Brain microvascular endothelial cell (primary cell): ENCODE results near the gene MTCL1.

Experiments
- DNase-seq: peaks from one replicate; pipeline ENCODE4 v3.0.0-alpha.2; 2020
- H3K27ac ChIP-seq: fragments of 250-450 bp; sonication (Bioruptor Pico); 2 replicates; pipeline ENCODE4 v1.5.1; 2020; ENCODE audit warnings: mild to moderate bottlenecking, moderate library complexity
- H3K27me3 ChIP-seq: fragments of 250-450 bp; sonication (Bioruptor Pico); replicated peaks from 2 replicates; pipeline ENCODE4 v1.5.1; 2020; ENCODE audit warnings: mild to moderate bottlenecking
- H3K36me3 ChIP-seq: fragments of 250-450 bp; sonication (Bioruptor Pico); replicated peaks from 2 replicates; pipeline ENCODE4 v1.5.1; 2020; ENCODE audit warnings: mild to moderate bottlenecking
- H3K4me3 ChIP-seq: 2 replicates; pipeline ENCODE4 v1.5.1; 2011; ENCODE audit warnings: low read depth, mild to moderate bottlenecking, control low read depth, low read length, moderate library complexity
- in situ Hi-C: cut with HindIII; loops from 2 replicates; pipeline ENCODE4 v1.10.0; 2017; ENCODE audit warnings: low sequenced_read_pairs, low pct_ligation_motif_present
- TF ChIP-seq, protein P1 (sequence below): IDR thresholded peaks from 2 replicates; pipeline ENCODE4 v1.5.1; 2011; ENCODE audit warnings: low read depth, mild to moderate bottlenecking, moderate library complexity, low read length, control low read depth, inconsistent platforms; ENCODE audit errors: missing control alignments

The MTCL1 gene

DNA sequence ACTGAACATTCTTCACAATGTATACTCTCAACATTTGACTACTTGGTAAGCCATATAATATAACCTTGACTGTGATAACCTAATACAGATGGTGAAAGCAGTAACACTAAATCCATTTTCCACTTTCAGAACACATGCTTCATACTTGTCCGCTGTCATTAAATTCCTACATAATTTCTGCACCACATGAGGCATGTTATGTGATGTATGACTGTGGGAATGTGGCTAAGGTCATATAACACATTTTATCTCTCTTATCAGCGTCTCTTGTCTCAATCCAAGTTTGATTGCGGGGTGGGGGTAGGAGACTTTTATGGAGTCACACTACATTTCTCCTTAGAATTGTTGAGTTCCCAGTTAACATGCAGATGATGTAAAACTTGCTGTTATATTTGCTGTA, 110.9 kb downstream of the MTCL1 start:
- H3K27ac ChIP-seq = no peak overlapping the region
- no peaks in the 10 kb centered on the region for H3K27me3 ChIP-seq
- H3K4me3 ChIP-seq = no peak overlapping the region
- TF ChIP-seq, protein P1, sequence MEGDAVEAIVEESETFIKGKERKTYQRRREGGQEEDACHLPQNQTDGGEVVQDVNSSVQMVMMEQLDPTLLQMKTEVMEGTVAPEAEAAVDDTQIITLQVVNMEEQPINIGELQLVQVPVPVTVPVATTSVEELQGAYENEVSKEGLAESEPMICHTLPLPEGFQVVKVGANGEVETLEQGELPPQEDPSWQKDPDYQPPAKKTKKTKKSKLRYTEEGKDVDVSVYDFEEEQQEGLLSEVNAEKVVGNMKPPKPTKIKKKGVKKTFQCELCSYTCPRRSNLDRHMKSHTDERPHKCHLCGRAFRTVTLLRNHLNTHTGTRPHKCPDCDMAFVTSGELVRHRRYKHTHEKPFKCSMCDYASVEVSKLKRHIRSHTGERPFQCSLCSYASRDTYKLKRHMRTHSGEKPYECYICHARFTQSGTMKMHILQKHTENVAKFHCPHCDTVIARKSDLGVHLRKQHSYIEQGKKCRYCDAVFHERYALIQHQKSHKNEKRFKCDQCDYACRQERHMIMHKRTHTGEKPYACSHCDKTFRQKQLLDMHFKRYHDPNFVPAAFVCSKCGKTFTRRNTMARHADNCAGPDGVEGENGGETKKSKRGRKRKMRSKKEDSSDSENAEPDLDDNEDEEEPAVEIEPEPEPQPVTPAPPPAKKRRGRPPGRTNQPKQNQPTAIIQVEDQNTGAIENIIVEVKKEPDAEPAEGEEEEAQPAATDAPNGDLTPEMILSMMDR = no peak
- in situ Hi-C loops = no loop called here
- peak; percentile 23 for DNase-seq
- peaks cover 55% of the 10 kb centered on the region for H3K36me3 ChIP-seq

DNA sequence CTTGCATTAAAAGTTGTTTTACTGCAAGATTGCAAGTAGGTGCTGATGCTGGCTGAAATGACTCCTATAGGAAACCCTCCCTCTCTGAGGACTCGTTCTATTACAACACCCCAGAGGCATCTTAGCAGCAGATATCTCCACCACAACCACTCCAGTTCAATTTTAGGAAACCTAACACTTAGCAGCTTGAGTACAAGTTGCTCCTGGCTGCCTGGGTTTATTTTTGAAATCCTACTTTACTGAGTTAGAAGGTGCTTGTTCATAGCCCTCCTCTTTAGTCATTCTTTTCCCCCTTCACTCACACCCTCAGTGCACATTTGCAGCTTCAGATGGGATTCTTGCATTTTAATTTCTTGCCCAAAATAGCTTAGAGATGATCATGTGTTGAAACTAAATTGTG, 111.5 kb downstream of the MTCL1 start:
- Histone ChIP-seq H3K27ac (no peak overlapping the region), H3K27me3 (no peaks in the 10 kb centered on the region), H3K36me3 (peaks cover 55% of the 10 kb centered on the region), H3K4me3 (no peak overlapping the region)
- TF ChIP-seq, protein P1 = no peak
- in situ Hi-C loops = no loop called here
- peak; percentile 73 for DNase-seq

GRCh38 chr18:8818982-8819381, 113.6 kb downstream of the MTCL1 start:
- no peak for DNase-seq
- TF ChIP-seq, protein P1 = no peak
- H3K4me3 ChIP-seq = no peak overlapping the region
- no peak overlapping the region for H3K27ac ChIP-seq
- in situ Hi-C loops = no loop called here
- H3K27me3 ChIP-seq = no peaks in the 10 kb centered on the region
- peaks cover 65% of the 10 kb centered on the region for H3K36me3 ChIP-seq

DNA sequence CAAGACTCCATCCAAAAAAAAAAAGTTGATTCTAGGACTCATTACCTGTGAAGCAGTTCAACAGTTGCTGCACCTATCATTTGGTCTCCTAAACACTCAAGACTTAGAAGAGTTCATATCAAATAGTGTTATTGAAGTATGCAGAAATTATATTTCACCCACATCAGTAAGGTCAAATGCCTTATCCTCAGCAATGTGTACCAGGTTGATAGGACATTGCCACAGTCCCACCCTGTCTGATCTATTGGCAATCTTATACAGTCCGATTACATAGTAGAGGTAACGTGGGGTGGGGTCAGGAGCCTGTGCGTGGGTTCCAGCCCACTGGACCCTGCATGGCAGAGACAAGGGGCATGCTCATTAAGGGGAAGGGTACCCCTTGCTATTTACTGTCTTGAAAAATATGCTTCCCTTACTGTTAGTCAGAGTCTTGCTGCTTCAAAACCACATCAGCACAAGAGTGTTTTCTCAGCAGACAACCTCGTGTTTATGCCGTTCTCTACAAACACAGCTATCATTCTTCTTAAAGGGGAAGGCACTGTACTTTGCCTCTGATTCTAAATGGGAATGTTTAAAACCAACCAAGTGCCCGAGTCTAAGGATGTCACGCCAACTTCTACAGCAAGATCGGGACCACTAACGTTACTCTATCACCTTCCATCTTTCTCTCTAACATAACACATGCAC, 115.2 kb downstream of the MTCL1 start:
- TF ChIP-seq, protein P1 = no peak
- in situ Hi-C loops = no loop called here

GRCh38 chr18:8821083-8821465, 115.7 kb downstream of the MTCL1 start:
- in situ Hi-C loops = no loop called here
- TF ChIP-seq, protein P1 = no peak
- Histone ChIP-seq H3K27ac (no peak overlapping the region), H3K4me3 (no peak overlapping the region), H3K27me3 (no peaks in the 10 kb centered on the region), H3K36me3 (peaks cover 74% of the 10 kb centered on the region)
- no peak for DNase-seq

More for the DNA sequence above, 115.2 kb downstream of the MTCL1 start:
- H3K27me3 ChIP-seq = no peaks in the 10 kb centered on the region
- peaks cover 74% of the 10 kb centered on the region for H3K36me3 ChIP-seq
- H3K27ac ChIP-seq = no peak overlapping the region
- no peak overlapping the region for H3K4me3 ChIP-seq
- no peak for DNase-seq

DNA sequence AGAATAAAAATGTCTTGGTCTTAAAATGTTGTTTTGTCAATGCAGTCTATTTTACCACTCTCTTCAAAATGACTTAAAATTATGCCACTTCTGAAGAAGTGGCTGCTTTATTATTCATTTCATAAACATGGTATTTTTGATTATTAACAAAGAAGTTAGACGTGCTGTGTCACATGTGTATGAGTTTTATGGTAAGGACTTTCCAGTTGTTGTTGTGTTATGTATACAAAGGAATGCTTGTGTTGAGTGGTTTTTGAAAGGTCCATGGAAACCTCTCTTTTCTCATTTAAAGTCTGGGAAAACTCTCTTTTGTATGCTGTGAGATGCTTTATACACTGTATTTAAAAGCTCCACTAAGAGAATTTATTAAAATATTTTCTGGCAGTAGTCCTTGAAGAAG, 116.2 kb downstream of the MTCL1 start:
- Histone ChIP-seq H3K36me3 (peaks cover 77% of the 10 kb centered on the region), H3K4me3 (no peak overlapping the region), H3K27ac (no peak overlapping the region), H3K27me3 (no peaks in the 10 kb centered on the region)
- in situ Hi-C loops = no loop called here
- TF ChIP-seq, protein P1 = no peak
- no peak for DNase-seq
